Measurements from ENCODE around the gene POU2AF3.

Gene POU2AF3

GRCh38 chr11:111357150-111358037 is 59.0 kb downstream of the POU2AF3 start:
- no peaks in the 10 kb centered on the region for H4K20me1 ChIP-seq (ENCODE audit: insufficient read depth, low read length, poor library complexity, severe bottlenecking)
- no peaks in the 10 kb centered on the region for H3K9me3 ChIP-seq (ENCODE audit: insufficient read depth, low read depth, low read length)
- no peak overlapping the region for H3K9ac ChIP-seq (ENCODE audit: low read depth, low read length, poor library complexity, severe bottlenecking)
- no peaks in the 10 kb centered on the region for H3K9me2 ChIP-seq (replicated peaks; ENCODE audit: low read depth, low read length)
- no peak overlapping the region for H3K4me2 ChIP-seq (ENCODE audit: low read depth, low read length, poor library complexity, severe bottlenecking)
- peaks cover 14% of the 10 kb centered on the region for H3K4me1 ChIP-seq (ENCODE audit: insufficient read depth, low read length, poor library complexity, severe bottlenecking)
- no peak for TF ChIP-seq EZH2phosphoT487 (IDR thresholded peaks at IDR 0.05; ENCODE audit: borderline replicate concordance)
- TF ChIP-seq, protein P1, sequence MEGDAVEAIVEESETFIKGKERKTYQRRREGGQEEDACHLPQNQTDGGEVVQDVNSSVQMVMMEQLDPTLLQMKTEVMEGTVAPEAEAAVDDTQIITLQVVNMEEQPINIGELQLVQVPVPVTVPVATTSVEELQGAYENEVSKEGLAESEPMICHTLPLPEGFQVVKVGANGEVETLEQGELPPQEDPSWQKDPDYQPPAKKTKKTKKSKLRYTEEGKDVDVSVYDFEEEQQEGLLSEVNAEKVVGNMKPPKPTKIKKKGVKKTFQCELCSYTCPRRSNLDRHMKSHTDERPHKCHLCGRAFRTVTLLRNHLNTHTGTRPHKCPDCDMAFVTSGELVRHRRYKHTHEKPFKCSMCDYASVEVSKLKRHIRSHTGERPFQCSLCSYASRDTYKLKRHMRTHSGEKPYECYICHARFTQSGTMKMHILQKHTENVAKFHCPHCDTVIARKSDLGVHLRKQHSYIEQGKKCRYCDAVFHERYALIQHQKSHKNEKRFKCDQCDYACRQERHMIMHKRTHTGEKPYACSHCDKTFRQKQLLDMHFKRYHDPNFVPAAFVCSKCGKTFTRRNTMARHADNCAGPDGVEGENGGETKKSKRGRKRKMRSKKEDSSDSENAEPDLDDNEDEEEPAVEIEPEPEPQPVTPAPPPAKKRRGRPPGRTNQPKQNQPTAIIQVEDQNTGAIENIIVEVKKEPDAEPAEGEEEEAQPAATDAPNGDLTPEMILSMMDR (conservative IDR thresholded peaks at IDR 0.05; ENCODE audit: low read length), result peak; percentile 23; the same call in 1 of the 2 replicates
- no peak overlapping the region for H3K4me3 ChIP-seq (ENCODE audit: low read length, poor library complexity, severe bottlenecking)
- H2AFZ ChIP-seq (ENCODE audit: low read length), result no peak overlapping the region
- H3K36me3 ChIP-seq (ENCODE audit: insufficient read depth, low read length), result no peaks in the 10 kb centered on the region
- H3K27me3 ChIP-seq (ENCODE audit: insufficient read depth, low read length, poor library complexity, severe bottlenecking), result no peaks in the 10 kb centered on the region
- H3K79me2 ChIP-seq (ENCODE audit: insufficient read depth, low read length), result no peaks in the 10 kb centered on the region
- H3F3A ChIP-seq (ENCODE audit: low read depth), result no peaks in the 10 kb centered on the region

Measured in Loucy (cell line).